Stimulated activated CD8-positive, alpha-beta memory T cell treated with anti-CD3 and anti-CD28 coated beads, Interleukin-7, amount 100 ng/mL, for 1 hour (primary cell): ENCODE data around the gene ESRRB.

ENCODE experiments used
- DNase-seq, 2 donors: peaks; one replicate each; pipeline ENCODE4 v3.0.0-alpha.2; 2020; ENCODE audit warnings: low read depth in 2 of 2

ESRRB gene

GRCh38 chr14:76375947-76376404 lies at the start of gene ESRRB:
TSS of gene ESRRB (plus strand) at chr14:76376137. CDS start at chr14:76376402, 265 bp downstream.
- DNase-seq = no peak

- no peak for DNase-seq
Observed at GRCh38 chr14:76326918-76327689, 48.8 kb upstream of the ESRRB start.

GRCh38 chr14:76328457-76329137 lies 47.3 kb upstream of the ESRRB start:
- no peak for DNase-seq

- no peak for DNase-seq
Observed at GRCh38 chr14:76329154-76329928, 46.6 kb upstream of the ESRRB start.

GRCh38 chr14:76329951-76330350 lies 46.0 kb upstream of the ESRRB start:
- DNase-seq = no peak

GRCh38 chr14:76330411-76331327 lies 45.3 kb upstream of the ESRRB start:
- DNase-seq = no peak

- DNase-seq = no peak
Observed at GRCh38 chr14:76331328-76332011, 44.5 kb upstream of the ESRRB start.

GRCh38 chr14:76333664-76334063 lies 42.3 kb upstream of the ESRRB start:
- no peak for DNase-seq

- no peak for DNase-seq
Observed at GRCh38 chr14:76334316-76334715, 41.6 kb upstream of the ESRRB start.

GRCh38 chr14:76336876-76337275 lies 39.1 kb upstream of the ESRRB start:
- DNase-seq = no peak

- DNase-seq = no peak
Observed at GRCh38 chr14:76337635-76338545, 38.0 kb upstream of the ESRRB start.

GRCh38 chr14:76339728-76340615 lies 36.0 kb upstream of the ESRRB start:
- DNase-seq = no peak

- DNase-seq = no peak
Observed at GRCh38 chr14:76343386-76343785, 32.6 kb upstream of the ESRRB start.

GRCh38 chr14:76346391-76347160 lies 29.4 kb upstream of the ESRRB start:
- no peak for DNase-seq

- no peak for DNase-seq
Observed at GRCh38 chr14:76348898-76349297, 27.0 kb upstream of the ESRRB start.

GRCh38 chr14:76349993-76350392 lies 25.9 kb upstream of the ESRRB start:
- DNase-seq = no peak

- no peak for DNase-seq
Observed at GRCh38 chr14:76350671-76351070, 25.3 kb upstream of the ESRRB start.

- DNase-seq = no peak
Observed at GRCh38 chr14:76351941-76352340, 24.0 kb upstream of the ESRRB start.
